Bronchial epithelial cell (primary cell): ENCODE data around the gene VWA1. TPM values are rescaled to one million over a fixed set of nuclear protein-coding genes. Genes with fewer than 3 reads are reported as not detected.
A peak's percentile ranks its signal among the peaks of the same experiment; 100 is the strongest.
"Not testable (repeated sequence)": the region's sequence is repeated elsewhere in the genome, so short reads cannot be mapped to it uniquely, and the experiment has no call there.

Experiments
- DNase-seq: peaks from one replicate; pipeline ENCODE4 v3.0.0-alpha.2; 2010; ENCODE audit warnings: low read depth
- FAIRE-seq: peaks from 2 replicates; lab custom pipeline; 2011; peaks lifted over from hg19 to GRCh38; lab: Jason Lieb, UNC
- H3K27me3 ChIP-seq: 2 replicates; pipeline ENCODE4 v1.5.1; 2011; ENCODE audit warnings: low read length; ENCODE audit not compliant: control insufficient read depth, insufficient read depth
- H3K36me3 ChIP-seq: 2 replicates; pipeline ENCODE4 v1.5.1; 2011; ENCODE audit warnings: low read length; ENCODE audit not compliant: control insufficient read depth, insufficient read depth
- H3K4me3 ChIP-seq: 2 replicates; pipeline ENCODE4 v1.5.1; 2011; ENCODE audit warnings: mild to moderate bottlenecking, low read depth, low read length, control low read depth
- CTCF ChIP-seq: IDR thresholded peaks from 2 replicates; pipeline ENCODE4 v1.5.1; 2011; ENCODE audit warnings: mild to moderate bottlenecking, moderate library complexity, low read length, control low read depth, inconsistent platforms; ENCODE audit not compliant: insufficient read depth, severe bottlenecking
- total RNA-seq: library from RNA; depleted of rRNA; stranded (reverse); fragments of >200 nt; gene quantifications from 2 replicates; pipeline ENCODE4 v1.2.1, GENCODE V29; 2014

Gene VWA1
- total RNA-seq, 1 donor from 2014 or later: 5.0 TPM

GRCh38 chr1:1440262-1441001 lies 4.9 kb downstream of the VWA1 start:
- DNase-seq (no peak), FAIRE-seq (no peak)
- TF ChIP-seq CTCF: no peak
- Histone ChIP-seq H3K36me3 (no peaks in the 10 kb centered on the region), H3K4me3 (no peak overlapping the region), H3K27me3 (no peaks in the 10 kb centered on the region)

- H3K27me3 ChIP-seq: no peaks in the 10 kb centered on the region
- no peak for FAIRE-seq
- H3K36me3 ChIP-seq: no peaks in the 10 kb centered on the region
- peak; percentile 98 for TF ChIP-seq CTCF
- H3K4me3 ChIP-seq: no peak overlapping the region
- no peak for DNase-seq
Measured at GRCh38 chr1:1441002-1441888, 5.8 kb downstream of the VWA1 start.

- DNase-seq (no peak), FAIRE-seq (no peak)
- no peaks in the 10 kb centered on the region for H3K27me3 ChIP-seq
- H3K4me3 ChIP-seq: no peak overlapping the region
- no peak for TF ChIP-seq CTCF
- no peaks in the 10 kb centered on the region for H3K36me3 ChIP-seq
Measured at GRCh38 chr1:1442069-1442770, 6.7 kb downstream of the VWA1 start.

- not testable (repeated sequence) for FAIRE-seq, DNase-seq, H3K36me3 ChIP-seq, H3K4me3 ChIP-seq, H3K27me3 ChIP-seq
Measured at GRCh38 chr1:1446631-1447030, 11.1 kb downstream of the VWA1 start.

- H3K4me3 ChIP-seq: no peak within 1 kb of the TSS
- no peak for FAIRE-seq
Measured at GRCh38 chr1:1449099-1449739, 13.7 kb downstream of the VWA1 start, which contains the start of gene ATAD3C. ATAD3C (plus strand) TSS chr1:1449689; CDS start chr1:1450684, 995 bp downstream.

GRCh38 chr1:1450616-1451015 lies 15.1 kb downstream of the VWA1 start:
- FAIRE-seq: peak; percentile 13

More at GRCh38 chr1:1449099-1449739, 13.7 kb downstream of the VWA1 start, which contains the start of gene ATAD3C:
- Histone ChIP-seq H3K36me3 (no peaks in the 10 kb centered on the region), H3K27me3 (no peaks in the 10 kb centered on the region)
- TF ChIP-seq CTCF: no peak
- DNase-seq: no peak

More at GRCh38 chr1:1450616-1451015, 15.1 kb downstream of the VWA1 start:
- not testable (repeated sequence) for H3K36me3 ChIP-seq, DNase-seq, H3K27me3 ChIP-seq, H3K4me3 ChIP-seq
